Activated gamma-delta T cell treated with anti-CD3 and anti-CD28 coated beads, Interleukin-2, amount 50 U/mL, for 16 hours (primary cell): ENCODE results near the gene PDE10A.

Experiments used
- DNase-seq: peaks from one replicate; pipeline ENCODE4 v3.0.0-alpha.2; 2020; ENCODE audit warnings: low read depth

PDE10A gene

GRCh38 chr6:165655191-165655590 is 7.8 kb downstream of the PDE10A start:
- no peak for DNase-seq

- no peak for DNase-seq
Observed at GRCh38 chr6:165654144-165654543, 8.9 kb downstream of the PDE10A start.

- DNase-seq: no peak
Observed at GRCh38 chr6:165653607-165654006, 9.4 kb downstream of the PDE10A start.

GRCh38 chr6:165653196-165653595 is 9.8 kb downstream of the PDE10A start:
- no peak for DNase-seq

GRCh38 chr6:165652766-165653165 is 10.3 kb downstream of the PDE10A start:
- no peak for DNase-seq

GRCh38 chr6:165649166-165650137 is 13.6 kb downstream of the PDE10A start:
- no peak for DNase-seq

- no peak for DNase-seq
Observed at GRCh38 chr6:165647041-165647440, 16.0 kb downstream of the PDE10A start.

- no peak for DNase-seq
Observed at GRCh38 chr6:165645919-165646318, 17.1 kb downstream of the PDE10A start.

GRCh38 chr6:165644586-165645266 is 18.3 kb downstream of the PDE10A start:
- no peak for DNase-seq

GRCh38 chr6:165643015-165643414 is 20.0 kb downstream of the PDE10A start:
- no peak for DNase-seq

- no peak for DNase-seq
Observed at GRCh38 chr6:165641672-165642156, 21.3 kb downstream of the PDE10A start.

GRCh38 chr6:165640806-165641205 is 22.2 kb downstream of the PDE10A start:
- DNase-seq: no peak

- DNase-seq: no peak
Observed at GRCh38 chr6:165638530-165638929, 24.5 kb downstream of the PDE10A start.

- no peak for DNase-seq
Observed at GRCh38 chr6:165637586-165637985, 25.5 kb downstream of the PDE10A start.

GRCh38 chr6:165636402-165637048 is 26.5 kb downstream of the PDE10A start:
- DNase-seq: no peak

- no peak for DNase-seq
Observed at GRCh38 chr6:165635965-165636364, 27.1 kb downstream of the PDE10A start.

- no peak for DNase-seq
Observed at GRCh38 chr6:165634101-165634880, 28.8 kb downstream of the PDE10A start.

- no peak for DNase-seq
Observed at GRCh38 chr6:165632194-165632593, 30.8 kb downstream of the PDE10A start.

- DNase-seq: no peak
Observed at GRCh38 chr6:165630544-165630953, 32.5 kb downstream of the PDE10A start.

GRCh38 chr6:165628955-165629354 is 34.1 kb downstream of the PDE10A start:
- no peak for DNase-seq

- no peak for DNase-seq
Observed at GRCh38 chr6:165627366-165627765, 35.7 kb downstream of the PDE10A start.

- DNase-seq: no peak
Observed at GRCh38 chr6:165626711-165627110, 36.3 kb downstream of the PDE10A start.
